Smooth muscle cell (in vitro differentiated cells): ENCODE results near the gene OCIAD1. TPM values are rescaled to one million over a fixed set of nuclear protein-coding genes. Genes with fewer than 3 reads are reported as not detected.

Experiments
- DNase-seq: peaks from one replicate; lab custom pipeline; 2025; ENCODE audit not compliant: unreplicated experiment; lab: John Stamatoyannopoulos, UW
- H2AFZ ChIP-seq: fragments of 200-600 bp; sonication (generic); 2 replicates; pipeline ENCODE4 v1.6.0; 2016; ENCODE audit warnings: antibody characterized with exemption, low read depth, mild to moderate bottlenecking
- H3F3A ChIP-seq: fragments of 200-600 bp; sonication (generic); 2 replicates; pipeline ENCODE4 v1.6.0; 2017; ENCODE audit warnings: antibody characterized with exemption, low read depth
- H3K27ac ChIP-seq: fragments of 200-600 bp; sonication (generic); 2 replicates; pipeline ENCODE4 v1.5.1; 2016; ENCODE audit warnings: low read depth, mild to moderate bottlenecking
- H3K27me3 ChIP-seq: fragments of 200-600 bp; sonication (generic); 2 replicates; pipeline ENCODE4 v1.6.1; 2016; ENCODE audit warnings: low read depth, mild to moderate bottlenecking
- H3K36me3 ChIP-seq: fragments of 200-600 bp; sonication (generic); 2 replicates; pipeline ENCODE4 v1.5.1; 2016; ENCODE audit warnings: low read depth
- H3K4me1 ChIP-seq: fragments of 200-600 bp; sonication (generic); 2 replicates; pipeline ENCODE4 v1.5.1; 2016; ENCODE audit warnings: low read depth
- H3K4me2 ChIP-seq: fragments of 200-600 bp; sonication (generic); 2 replicates; pipeline ENCODE4 v1.6.0; 2016; ENCODE audit warnings: mild to moderate bottlenecking
- H3K4me3 ChIP-seq: fragments of 200-600 bp; sonication (generic); 2 replicates; pipeline ENCODE4 v1.5.1; 2016; ENCODE audit warnings: mild to moderate bottlenecking
- H3K79me2 ChIP-seq: fragments of 200-600 bp; sonication (generic); 2 replicates; pipeline ENCODE4 v1.6.0; 2016; ENCODE audit warnings: low read depth, mild to moderate bottlenecking
- H3K9ac ChIP-seq: fragments of 200-600 bp; sonication (generic); 2 replicates; pipeline ENCODE4 v1.6.0; 2016; ENCODE audit warnings: low read depth
- H3K9me3 ChIP-seq: fragments of 200-600 bp; sonication (generic); replicated peaks from 2 replicates; pipeline ENCODE4 v1.5.1; 2016; ENCODE audit warnings: low read depth
- H4K20me1 ChIP-seq: fragments of 200-600 bp; sonication (generic); 2 replicates; pipeline ENCODE4 v1.6.0; 2016; ENCODE audit warnings: low read depth
- CTCF ChIP-seq: fragments of 200-600 bp; sonication (generic); IDR thresholded peaks from 2 replicates; pipeline ENCODE4 v1.5.1; 2017; ENCODE audit warnings: borderline replicate concordance, mild to moderate bottlenecking, antibody characterized with exemption; ENCODE audit not compliant: insufficient read depth, poor library complexity, severe bottlenecking
- WGBS: methylation state at CpG from one replicate; pipeline ENCODE4 v1.1.7; 2016; ENCODE audit warnings: low lambda C conversion rate; 5-methylcytosine and 5-hydroxymethylcytosine counted together
- polyA plus RNA-seq: library from polyadenylated mRNA; unstranded; fragments of >200 nt; fragmentation: Nextera tagmentation; extraction: Ambion mirVana; gene quantifications from 2 replicates; pipeline ENCODE4 v1.2.1, GENCODE V29; 2016
- total RNA-seq: library from RNA; depleted of rRNA; stranded (reverse); fragments of >200 nt; gene quantifications from 2 replicates; pipeline ENCODE4 v1.2.3, GENCODE V29; 2014

OCIAD1 gene
- total and polyA plus RNA-seq, 2 experiments from 2014 or later, result 130 to 196 TPM

GRCh38 chr4:48851651-48852050 lies 20.8 kb downstream of the OCIAD1 start:
- H3K9ac ChIP-seq, result no peak overlapping the region
- H3K4me3 ChIP-seq, result no peak overlapping the region
- H3K27me3 ChIP-seq, result no peaks in the 10 kb centered on the region
- 94% methylated on average over 1 of the region's 1 CpG for WGBS
- no peak for TF ChIP-seq CTCF
- H4K20me1 ChIP-seq, result peaks cover 18% of the 10 kb centered on the region
- no peak overlapping the region for H3K4me2 ChIP-seq
- H2AFZ ChIP-seq, result no peak overlapping the region
- no peaks in the 10 kb centered on the region for H3K9me3 ChIP-seq
- peaks cover 30% of the 10 kb centered on the region for H3K79me2 ChIP-seq
- H3F3A ChIP-seq, result no peaks in the 10 kb centered on the region
- no peak overlapping the region for H3K27ac ChIP-seq
- no peaks in the 10 kb centered on the region for H3K4me1 ChIP-seq
- H3K36me3 ChIP-seq, result peaks cover 7% of the 10 kb centered on the region
- DNase-seq, result no peak

GRCh38 chr4:48853604-48854394 lies 22.9 kb downstream of the OCIAD1 start:
- H3K79me2 ChIP-seq, result peaks cover 18% of the 10 kb centered on the region
- no peaks in the 10 kb centered on the region for H3K9me3 ChIP-seq
- H3K9ac ChIP-seq, result no peak overlapping the region
- peaks cover 10% of the 10 kb centered on the region for H4K20me1 ChIP-seq
- H3K27me3 ChIP-seq, result no peaks in the 10 kb centered on the region
- WGBS, result 96% methylated on average over 4 of the region's 4 CpGs
- no peak overlapping the region for H2AFZ ChIP-seq
- no peak overlapping the region for H3K4me3 ChIP-seq
- H3F3A ChIP-seq, result no peaks in the 10 kb centered on the region
- H3K4me1 ChIP-seq, result no peaks in the 10 kb centered on the region
- TF ChIP-seq CTCF, result no peak
- no peak for DNase-seq
- H3K27ac ChIP-seq, result no peak overlapping the region
- H3K4me2 ChIP-seq, result no peak overlapping the region
- H3K36me3 ChIP-seq, result peaks cover 1% of the 10 kb centered on the region

GRCh38 chr4:48854395-48854683 lies 23.5 kb downstream of the OCIAD1 start:
- Histone ChIP-seq H3K4me3 (no peak overlapping the region), H3K27me3 (no peaks in the 10 kb centered on the region), H3K4me1 (no peaks in the 10 kb centered on the region), H3K9ac (no peak overlapping the region), H3K36me3 (peaks cover 7% of the 10 kb centered on the region), H2AFZ (no peak overlapping the region), H3K4me2 (no peak overlapping the region), H3K27ac (no peak overlapping the region), H3K9me3 (no peaks in the 10 kb centered on the region), H4K20me1 (peaks cover 7% of the 10 kb centered on the region), H3K79me2 (peaks cover 18% of the 10 kb centered on the region), H3F3A (no peaks in the 10 kb centered on the region)
- no peak for DNase-seq
- WGBS, result 95% methylated on average over 1 of the region's 1 CpG
- no peak for TF ChIP-seq CTCF

- no peak overlapping the region for H2AFZ ChIP-seq
Measured at GRCh38 chr4:48854982-48855381, 24.1 kb downstream of the OCIAD1 start.

More at GRCh38 chr4:48854982-48855381, 24.1 kb downstream of the OCIAD1 start:
- H4K20me1 ChIP-seq, result peaks cover 3% of the 10 kb centered on the region
- no peak overlapping the region for H3K9ac ChIP-seq
- H3K9me3 ChIP-seq, result no peaks in the 10 kb centered on the region
- H3K79me2 ChIP-seq, result peaks cover 12% of the 10 kb centered on the region
- peaks cover 5% of the 10 kb centered on the region for H3F3A ChIP-seq
- H3K4me1 ChIP-seq, result no peaks in the 10 kb centered on the region
- TF ChIP-seq CTCF, result no peak
- no peak overlapping the region for H3K4me3 ChIP-seq
- H3K36me3 ChIP-seq, result peaks cover 11% of the 10 kb centered on the region
- DNase-seq, result no peak
- H3K4me2 ChIP-seq, result no peak overlapping the region
- 99% methylated on average over 2 of the region's 2 CpGs for WGBS
- no peaks in the 10 kb centered on the region for H3K27me3 ChIP-seq
- no peak overlapping the region for H3K27ac ChIP-seq
